ENCODE results near the gene PPP2R5C. TPM values are rescaled to one million over a fixed set of nuclear protein-coding genes. Genes with fewer than 3 reads are reported as not detected.

PPP2R5C gene
- total RNA-seq, 4 donors from 2014 or later = 66.2 to 211 (median 116) TPM

GRCh38 chr14:101944451-101944850 is 182.9 kb downstream of the PPP2R5C start:
- peaks cover 3 to 17% (median 11%) of the 10 kb centered on the region in 4 donors for H3K4me1 ChIP-seq
- WGBS, 2 donors (ENCODE audit: low coverage in 1 of 2) = 67 to 77% methylated on average over 5 of the region's 5 CpGs

GRCh38 chr14:101945171-101945570 is 183.7 kb downstream of the PPP2R5C start:
- TF ChIP-seq EP300 (IDR thresholded peaks at IDR 0.05; ENCODE audit: low read depth) = no peak
- TF ChIP-seq POLR2A (IDR thresholded peaks at IDR 0.05) = no peak
- no peak for TF ChIP-seq CTCF (IDR thresholded peaks at IDR 0.05)
- TF ChIP-seq POLR2AphosphoS5 (IDR thresholded peaks at IDR 0.05) = no peak
- no peaks in the 10 kb centered on the region for H3K9me3 ChIP-seq
- H3K27me3 ChIP-seq = peaks cover 14% of the 10 kb centered on the region
- WGBS, 2 donors (ENCODE audit: low coverage in 1 of 2) = 17 to 47% methylated on average over 4 to 5 of the region's 5 CpGs
- intact Hi-C loops (cut with DNase I; ENCODE audit: low total_unique reads) = no loop called here
- DNase-seq = no peak
- no peak overlapping the region for H3K4me3 ChIP-seq
- no peak overlapping the region for H3K27ac ChIP-seq
- in situ Hi-C loops (cut with MboI; ENCODE audit: low pct_ligation_motif_present in 1 of 4, low pct_unique_long_range_greater_than_20kb in 1 of 4, low sequenced_read_pairs in 3 of 4) = loop anchor here in 2 of 4 donors (10.0 to 25.0 kb wide), 2 partner anchors 170 to 183 kb away; partner anchors contain the start of gene PPP2R5C (in 1 of the 2)
- H3K4me1 ChIP-seq = peaks cover 3 to 20% (median 17%) of the 10 kb centered on the region in 4 donors
- H3K36me3 ChIP-seq = no peaks in the 10 kb centered on the region

More at GRCh38 chr14:101944451-101944850, 182.9 kb downstream of the PPP2R5C start:
- in situ Hi-C loops (cut with MboI; ENCODE audit: low pct_ligation_motif_present in 1 of 4, low pct_unique_long_range_greater_than_20kb in 1 of 4, low sequenced_read_pairs in 3 of 4) (loop anchor here in 2 of 4 donors (10.0 to 25.0 kb wide), 2 partner anchors 170 to 182 kb away; partner anchors contain the start of gene PPP2R5C (in 1 of the 2)), intact Hi-C loops (cut with DNase I; ENCODE audit: low total_unique reads) (no loop called here)
- Histone ChIP-seq H3K27ac (no peak overlapping the region), H3K36me3 (no peaks in the 10 kb centered on the region), H3K4me3 (no peak overlapping the region), H3K27me3 (peaks cover 14% of the 10 kb centered on the region), H3K9me3 (no peaks in the 10 kb centered on the region)
- TF ChIP-seq POLR2A (IDR thresholded peaks at IDR 0.05) = no peak
- TF ChIP-seq EP300 (IDR thresholded peaks at IDR 0.05; ENCODE audit: low read depth) = no peak
- TF ChIP-seq POLR2AphosphoS5 (IDR thresholded peaks at IDR 0.05) = no peak
- TF ChIP-seq CTCF (IDR thresholded peaks at IDR 0.05) = no peak
- no peak for DNase-seq

DNA sequence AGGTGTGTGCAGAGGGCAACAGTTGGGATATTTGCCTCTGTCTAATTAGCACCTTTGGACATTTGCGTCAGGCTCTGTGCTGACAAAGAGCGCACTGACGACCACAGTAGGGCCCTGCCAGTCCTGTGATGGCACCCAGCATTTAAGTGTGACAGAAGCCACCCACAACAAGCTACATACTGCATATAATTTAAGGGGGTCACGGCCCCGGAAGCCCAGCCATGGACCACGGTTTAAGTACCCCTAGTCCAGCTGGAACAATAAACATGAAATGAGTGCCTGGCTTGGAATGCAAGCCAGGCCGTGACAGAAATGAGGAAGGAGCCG is 186.0 kb downstream of the PPP2R5C start:
- Histone ChIP-seq H3K4me1 (peaks cover 3 to 21% (median 17%) of the 10 kb centered on the region in 4 donors), H3K27me3 (peaks cover 12% of the 10 kb centered on the region), H3K27ac (peak overlapping the region; percentile 88 to 99 (median 98)), H3K4me3 (peak overlapping the region; percentile 31 to 68 (median 59)), H3K36me3 (no peaks in the 10 kb centered on the region), H3K9me3 (no peaks in the 10 kb centered on the region)
- intact Hi-C loops (cut with DNase I; ENCODE audit: low total_unique reads) = no loop called here
- WGBS, 2 donors (ENCODE audit: low coverage in 1 of 2) = 9% methylated on average over 8 of the region's 8 CpGs; no CpG with 5 or more reads in 1 of the 2 donors
- DNase-seq = no peak
- TF ChIP-seq POLR2A (IDR thresholded peaks at IDR 0.05) (no peak), POLR2AphosphoS5 (IDR thresholded peaks at IDR 0.05) (no peak), CTCF (IDR thresholded peaks at IDR 0.05) (peak in 1 of 5 experiments; percentile 15)
- in situ Hi-C loops (cut with MboI; ENCODE audit: low pct_ligation_motif_present in 1 of 4, low pct_unique_long_range_greater_than_20kb in 1 of 4, low sequenced_read_pairs in 3 of 4) = loop anchor here in 2 of 4 donors (10.0 to 25.0 kb wide), 2 partner anchors 173 to 185 kb away; partner anchors contain the start of gene PPP2R5C (in 1 of the 2)

DNA sequence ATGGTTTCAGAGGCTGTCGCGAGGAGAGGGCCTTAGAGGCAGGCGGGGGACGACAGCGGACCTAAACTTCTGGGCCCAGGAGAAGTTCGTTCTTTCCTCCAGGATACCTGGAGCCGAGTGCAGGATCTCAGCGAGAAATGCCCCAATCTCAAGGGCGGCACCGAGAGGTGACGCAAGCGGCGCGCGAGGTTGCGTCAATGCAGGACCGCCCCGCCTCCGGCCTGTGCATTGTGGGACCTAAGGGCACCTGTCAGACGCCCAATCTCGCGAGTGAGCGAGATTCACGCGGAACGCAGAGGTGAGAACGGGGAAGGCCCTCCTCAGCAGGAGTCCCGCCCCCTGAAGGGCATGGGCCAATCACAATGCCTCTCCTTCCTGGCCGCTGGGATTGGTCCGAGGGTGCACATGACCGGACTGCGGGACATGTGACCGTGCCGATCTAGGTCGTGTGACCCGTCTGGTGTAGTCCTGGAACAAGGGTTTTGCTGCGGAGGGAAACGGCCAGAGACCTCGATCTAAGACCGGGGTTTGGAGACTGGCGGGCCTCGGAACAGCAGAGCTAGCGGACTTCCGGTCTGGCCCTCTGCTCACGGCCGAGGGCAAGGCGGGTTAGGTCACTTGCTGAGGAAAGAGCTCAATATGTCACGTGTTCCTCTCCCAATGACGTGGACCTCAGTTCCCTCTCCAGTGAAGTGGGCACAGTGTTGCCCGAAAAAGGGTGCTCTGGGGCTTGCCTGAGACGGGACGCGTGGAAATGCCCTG is 186.6 kb downstream of the PPP2R5C start:
- H3K4me1 ChIP-seq = peaks cover 3 to 21% (median 17%) of the 10 kb centered on the region in 4 donors
- in situ Hi-C loops (cut with MboI; ENCODE audit: low pct_ligation_motif_present in 1 of 4, low pct_unique_long_range_greater_than_20kb in 1 of 4, low sequenced_read_pairs in 3 of 4) (loop anchor here in 2 of 4 donors (10.0 to 25.0 kb wide), 2 partner anchors 173 to 186 kb away; partner anchors contain the start of gene PPP2R5C (in 1 of the 2)), intact Hi-C loops (cut with DNase I; ENCODE audit: low total_unique reads) (no loop called here)
- no peaks in the 10 kb centered on the region for H3K9me3 ChIP-seq
- TF ChIP-seq CTCF (IDR thresholded peaks at IDR 0.05) (no peak), POLR2AphosphoS5 (IDR thresholded peaks at IDR 0.05) (peak; percentile 93 to 98 (median 97)), POLR2A (IDR thresholded peaks at IDR 0.05) (peak; percentile 96), EP300 (IDR thresholded peaks at IDR 0.05; ENCODE audit: low read depth) (peak; percentile 54)
- H3K27me3 ChIP-seq = peaks cover 10% of the 10 kb centered on the region
- H3K36me3 ChIP-seq = no peaks in the 10 kb centered on the region
- peak; percentile 100 for DNase-seq
- 0% methylated on average over 53 of the region's 53 CpGs; no CpG with 5 or more reads in 1 of the 2 donors for WGBS, 2 donors (ENCODE audit: low coverage in 1 of 2)
- peak overlapping the region; percentile 88 to 99 (median 98) for H3K27ac ChIP-seq
- H3K4me3 ChIP-seq = peak overlapping the region; percentile 58 to 92 (median 68)

Measured in transverse colon (tissue), 4 donors.